Measurements from ENCODE around the gene ZSCAN25.

GRCh38 chr7:99621271-99621670, 4.5 kb downstream of the ZSCAN25 start:
- TF ChIP-seq YY1 (IDR thresholded peaks at IDR 0.05; ENCODE audit: insufficient read depth, insufficient read length) (no peak), ZNF274 (IDR thresholded peaks at IDR 0.05; ENCODE audit: low read depth, low read length) (no peak), SUZ12 (IDR thresholded peaks at IDR 0.05; ENCODE audit: extremely low read depth, insufficient read depth, insufficient read length) (no peak)
